Measurements from ENCODE around the gene PLCXD1. TPM values are rescaled to one million over a fixed set of nuclear protein-coding genes. Genes with fewer than 3 reads are reported as not detected.
A peak's percentile ranks its signal among the peaks of the same experiment; 100 is the strongest.
"Not testable (repeated sequence)": the region's sequence is repeated elsewhere in the genome, so short reads cannot be mapped to it uniquely, and the experiment has no call there.

Gene PLCXD1
- total and polyA plus RNA-seq, 7 experiments from 2014 or later = 3.2 to 51.1 (median 30.7) TPM

DNA sequence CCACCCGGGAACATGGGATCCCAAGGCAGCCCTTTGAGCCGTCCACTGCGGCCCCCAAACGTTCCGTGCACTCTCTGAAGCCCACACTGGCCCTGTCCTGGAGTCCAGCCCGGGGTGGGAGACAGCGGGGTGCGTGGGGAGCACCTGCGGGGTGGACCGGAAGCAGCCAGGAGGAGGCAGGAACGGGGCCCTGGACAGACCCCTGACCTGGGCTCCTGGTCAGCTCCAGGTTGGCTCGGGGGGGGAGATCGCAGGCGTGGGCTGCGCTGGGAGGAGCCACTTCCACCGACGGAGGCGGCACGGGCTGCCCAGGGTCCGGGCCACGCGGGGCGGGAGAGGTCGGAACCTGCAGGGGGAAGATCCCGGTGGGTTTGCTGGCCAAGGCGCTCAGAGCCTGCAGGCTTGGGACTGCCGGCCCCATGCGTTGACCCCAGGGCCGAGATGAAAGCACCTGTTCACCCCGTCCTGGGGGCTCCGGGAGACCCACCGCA, 5.7 kb upstream of the PLCXD1 start:
- peaks cover 0 to 8% of the 10 kb centered on the region in 2 donors for H3K4me1 ChIP-seq (ENCODE audit: control insufficient read depth in 2 of 2, insufficient read depth in 2 of 2, low read length in 2 of 2)
- H3K4me3 ChIP-seq (ENCODE audit: low read length) = peak overlapping the region; percentile 72
- Mint-ChIP-seq H3K4me1 (peaks cover 5 to 23% (median 14%) of the 10 kb centered on the region in 7 donors), H3K9me3 (no peaks in the 10 kb centered on the region), H3K36me3 (no peaks in the 10 kb centered on the region), H3K27me3 (peaks cover 0 to 7% (median 0%) of the 10 kb centered on the region in 5 donors), H3K27ac (peak overlapping the region in 2 of 9 donors; percentile 38 to 65), H3K4me3 (peak overlapping the region in 9 of 10 donors; percentile 50 to 90 (median 78))
- ATAC-seq (no peak), DNase-seq (peak in 2 of 9 donors; percentile 8 to 17)
- CTCF ChIA-PET = no interaction called here
- H3K36me3 ChIP-seq (ENCODE audit: control insufficient read depth in 2 of 3, insufficient read depth in 3 of 3, low read length in 3 of 3) = peaks cover 0 to 3% (median 0%) of the 10 kb centered on the region in 3 experiments
- peak overlapping the region; percentile 59 for H3K27ac ChIP-seq (ENCODE audit: low read depth, low read length)
- POLR2A ChIA-PET = no interaction called here
- H3K9me3 ChIP-seq (ENCODE audit: control insufficient read depth in 2 of 3, low read length in 3 of 3) = no peaks in the 10 kb centered on the region
- intact Hi-C loops (cut with micrococcal nuclease) = no loop called here
- H3K27me3 ChIP-seq (ENCODE audit: control insufficient read depth in 2 of 2, insufficient read depth in 2 of 2, low read length in 2 of 2) = no peaks in the 10 kb centered on the region

DNA sequence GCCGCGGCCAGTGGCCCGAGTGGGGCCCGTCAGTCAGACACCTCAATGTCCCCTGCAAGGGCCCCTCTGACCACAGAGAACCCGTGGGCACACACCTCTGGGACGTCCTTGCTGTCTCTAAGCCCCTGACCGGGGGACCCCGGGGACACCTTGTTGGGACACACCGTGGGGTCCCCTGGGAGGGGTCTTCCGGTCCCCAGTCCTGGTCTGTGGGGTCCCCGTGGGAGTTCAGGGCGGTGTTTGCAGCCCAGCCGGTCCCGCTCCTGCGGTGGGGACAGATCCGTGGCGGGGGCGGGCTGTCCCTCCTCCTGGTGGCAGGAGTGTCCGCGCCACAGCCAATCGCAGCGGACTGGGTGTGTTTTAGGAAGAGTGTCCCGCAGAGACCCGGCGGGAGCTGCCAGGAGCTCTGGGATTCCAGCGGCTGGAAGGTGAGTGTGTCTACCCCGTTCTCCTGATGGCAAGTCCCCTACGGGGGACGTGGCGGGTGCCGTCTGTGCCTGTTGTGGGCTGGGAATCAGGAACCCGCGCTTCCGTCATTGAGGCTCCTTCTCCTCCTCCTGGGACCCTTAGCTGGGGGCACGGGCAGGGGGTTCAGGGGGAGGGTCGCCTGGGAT, 5.1 kb upstream of the PLCXD1 start:
- ATAC-seq (peak; percentile 91), DNase-seq (peak in 8 of 9 donors; percentile 29 to 54 (median 34))
- H3K27me3 Mint-ChIP-seq = peaks cover 0 to 7% (median 0%) of the 10 kb centered on the region in 5 donors
- no peaks in the 10 kb centered on the region for H3K9me3 Mint-ChIP-seq
- peak overlapping the region; percentile 72 for H3K4me3 ChIP-seq (ENCODE audit: low read length)
- peak overlapping the region in 3 of 9 donors; percentile 33 to 63 (median 60) for H3K27ac Mint-ChIP-seq
- no peaks in the 10 kb centered on the region for H3K27me3 ChIP-seq (ENCODE audit: control insufficient read depth in 2 of 2, insufficient read depth in 2 of 2, low read length in 2 of 2)
- peaks cover 0 to 8% of the 10 kb centered on the region in 2 donors for H3K4me1 ChIP-seq (ENCODE audit: control insufficient read depth in 2 of 2, insufficient read depth in 2 of 2, low read length in 2 of 2)
- intact Hi-C loops (cut with micrococcal nuclease) = no loop called here
- peaks cover 5 to 24% (median 14%) of the 10 kb centered on the region in 7 donors for H3K4me1 Mint-ChIP-seq
- CTCF ChIA-PET = no interaction called here
- H3K9me3 ChIP-seq (ENCODE audit: control insufficient read depth in 2 of 3, low read length in 3 of 3) = no peaks in the 10 kb centered on the region
- POLR2A ChIA-PET = no interaction called here
- peak overlapping the region; percentile 59 for H3K27ac ChIP-seq (ENCODE audit: low read depth, low read length)
- H3K4me3 Mint-ChIP-seq = peak overlapping the region; percentile 75 to 87 (median 81)
- H3K36me3 ChIP-seq (ENCODE audit: control insufficient read depth in 2 of 3, insufficient read depth in 3 of 3, low read length in 3 of 3) = peaks cover 0 to 3% (median 0%) of the 10 kb centered on the region in 3 experiments
- H3K36me3 Mint-ChIP-seq = no peaks in the 10 kb centered on the region

DNA sequence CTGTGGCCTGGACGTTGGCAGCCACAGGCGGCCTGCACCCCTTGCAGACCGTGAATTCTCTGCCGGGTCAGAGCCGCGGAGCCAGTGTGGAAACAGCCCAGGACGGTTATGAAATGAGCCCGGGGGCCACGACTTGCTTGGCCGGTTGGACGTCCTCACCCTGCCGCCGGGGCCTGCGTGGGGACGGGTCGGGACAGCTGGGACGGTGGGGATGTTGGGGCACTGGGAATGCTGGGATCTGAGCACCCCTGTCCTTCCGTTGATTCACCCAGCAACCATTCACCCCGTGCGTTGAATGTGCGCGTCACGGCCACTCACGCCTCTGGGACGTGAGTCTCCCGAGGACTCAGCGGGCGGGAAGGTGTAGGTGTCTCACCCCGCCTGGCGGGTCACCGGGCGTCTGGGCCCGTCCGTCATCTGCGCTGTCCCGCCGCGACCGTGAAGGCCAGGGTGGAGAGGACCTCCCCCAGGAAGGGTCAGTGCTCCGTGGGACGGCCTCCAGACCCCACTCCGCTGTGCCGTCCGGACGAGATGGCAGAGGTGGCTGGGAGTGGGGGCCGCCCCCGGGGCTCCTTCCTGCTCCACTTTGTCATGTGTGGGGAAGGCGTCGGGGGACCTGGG, 4.5 kb upstream of the PLCXD1 start:
- intact Hi-C loops (cut with micrococcal nuclease) = no loop called here
- CTCF ChIA-PET = no interaction called here
- Histone ChIP-seq H3K4me3 (ENCODE audit: low read length) (peak overlapping the region; percentile 72), H3K27ac (ENCODE audit: low read depth, low read length) (peak overlapping the region; percentile 59), H3K36me3 (ENCODE audit: control insufficient read depth in 2 of 3, insufficient read depth in 3 of 3, low read length in 3 of 3) (peaks cover 0 to 3% (median 0%) of the 10 kb centered on the region in 3 experiments), H3K9me3 (ENCODE audit: control insufficient read depth in 2 of 3, low read length in 3 of 3) (no peaks in the 10 kb centered on the region), H3K4me1 (ENCODE audit: control insufficient read depth in 2 of 2, insufficient read depth in 2 of 2, low read length in 2 of 2) (peaks cover 0 to 8% of the 10 kb centered on the region in 2 donors), H3K27me3 (ENCODE audit: control insufficient read depth in 2 of 2, insufficient read depth in 2 of 2, low read length in 2 of 2) (no peaks in the 10 kb centered on the region)
- Mint-ChIP-seq H3K4me3 (peak overlapping the region; percentile 75 to 87 (median 81)), H3K4me1 (peaks cover 5 to 29% (median 19%) of the 10 kb centered on the region in 7 donors), H3K9me3 (no peaks in the 10 kb centered on the region), H3K36me3 (no peaks in the 10 kb centered on the region), H3K27ac (peak overlapping the region in 2 of 9 donors; percentile 60 to 63), H3K27me3 (peaks cover 0 to 7% (median 0%) of the 10 kb centered on the region in 5 donors)
- DNase-seq = peak in 2 of 9 donors; percentile 20 to 27
- POLR2A ChIA-PET = no interaction called here
- ATAC-seq = peak; percentile 51

DNA sequence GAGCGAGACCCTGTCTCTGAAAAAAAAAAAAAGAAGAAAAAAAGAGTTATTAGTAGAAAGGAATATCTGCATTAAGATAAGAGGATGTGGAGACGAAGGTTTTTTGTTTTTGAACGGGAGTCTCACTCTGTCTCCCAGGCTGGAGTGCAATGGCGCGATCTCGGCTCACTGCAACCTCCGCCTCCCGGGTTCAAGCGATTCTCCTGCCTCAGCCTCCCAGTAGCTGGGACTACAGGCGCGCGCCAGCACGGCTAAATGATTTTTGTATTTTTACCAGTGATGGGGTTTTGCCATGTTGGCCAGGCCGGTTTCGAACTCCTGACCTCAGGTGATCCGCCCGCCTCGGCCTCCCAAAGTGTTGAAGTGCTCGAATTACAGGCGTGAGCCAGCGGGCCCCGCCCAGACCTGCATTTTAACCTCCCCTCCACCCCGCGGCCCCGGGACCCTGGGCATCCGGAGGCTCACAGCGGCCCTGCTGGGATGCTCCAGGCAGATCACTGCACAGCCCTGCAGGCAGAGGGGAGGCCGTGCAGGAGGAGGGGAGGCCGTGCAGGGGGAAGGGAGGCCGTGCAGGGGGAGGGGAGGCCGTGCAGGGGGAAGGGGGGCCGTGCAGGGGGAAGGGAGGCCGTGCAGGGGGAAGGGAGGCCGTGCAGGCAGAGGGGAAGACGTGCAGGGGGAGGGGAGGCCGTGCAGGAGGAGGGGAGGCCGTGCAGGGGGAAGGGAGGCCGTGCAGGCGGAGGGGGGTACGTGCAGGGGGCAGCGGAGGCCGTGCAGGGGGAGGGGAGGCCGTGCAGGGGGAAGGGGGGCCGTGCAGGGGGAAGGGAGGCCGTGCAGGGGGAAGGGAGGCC, 1.2 kb upstream of the PLCXD1 start:
- ATAC-seq; H3K36me3 ChIP-seq (ENCODE audit: control insufficient read depth in 2 of 3, insufficient read depth in 3 of 3, low read length in 3 of 3); CTCF ChIA-PET; H3K9me3 Mint-ChIP-seq; POLR2A ChIA-PET; H3K36me3 Mint-ChIP-seq; H3K9me3 ChIP-seq (ENCODE audit: control insufficient read depth in 2 of 3, low read length in 3 of 3); intact Hi-C loops (cut with micrococcal nuclease); H3K4me3 ChIP-seq (ENCODE audit: low read length); H3K27me3 ChIP-seq (ENCODE audit: control insufficient read depth in 2 of 2, insufficient read depth in 2 of 2, low read length in 2 of 2); H3K27me3 Mint-ChIP-seq; H3K27ac ChIP-seq (ENCODE audit: low read depth, low read length): not testable (repeated sequence)
- H3K27ac Mint-ChIP-seq = peak overlapping the region in 4 of 9 donors; percentile 18 to 81 (median 71)
- H3K4me1 Mint-ChIP-seq = peaks cover 15 to 41% (median 24%) of the 10 kb centered on the region in 7 donors
- peak in 1 of 9 donors; percentile 3 for DNase-seq
- H3K4me1 ChIP-seq (ENCODE audit: control insufficient read depth in 2 of 2, insufficient read depth in 2 of 2, low read length in 2 of 2) = peaks cover 0 to 17% of the 10 kb centered on the region in 2 donors
- H3K4me3 Mint-ChIP-seq = peak overlapping the region in 8 of 10 donors; percentile 13 to 84 (median 68)

DNA sequence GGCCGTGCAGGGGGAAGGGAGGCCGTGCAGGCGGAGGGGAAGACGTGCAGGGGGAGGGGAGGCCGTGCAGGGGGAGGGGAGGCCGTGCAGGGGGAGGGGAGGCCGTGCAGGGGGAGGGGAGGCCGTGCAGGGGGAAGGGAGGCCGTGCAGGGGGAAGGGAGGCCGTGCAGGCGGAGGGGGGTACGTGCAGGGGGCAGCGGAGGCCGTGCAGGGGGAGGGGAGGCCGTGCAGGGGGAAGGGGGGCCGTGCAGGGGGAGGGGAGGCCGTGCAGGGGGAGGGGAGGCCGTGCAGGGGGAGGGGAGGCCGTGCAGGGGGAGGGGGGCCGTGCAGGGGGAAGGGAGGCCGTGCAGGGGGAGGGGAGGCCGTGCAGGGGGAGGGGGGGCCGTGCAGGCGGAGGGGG, 459 bp upstream of the PLCXD1 start:
- DNase-seq; H3K27ac ChIP-seq (ENCODE audit: low read depth, low read length); H3K9me3 ChIP-seq (ENCODE audit: control insufficient read depth in 2 of 3, low read length in 3 of 3); H3K4me3 ChIP-seq (ENCODE audit: low read length); H3K9me3 Mint-ChIP-seq; H3K27me3 ChIP-seq (ENCODE audit: control insufficient read depth in 2 of 2, insufficient read depth in 2 of 2, low read length in 2 of 2); intact Hi-C loops (cut with micrococcal nuclease); H3K27me3 Mint-ChIP-seq; H3K27ac Mint-ChIP-seq; POLR2A ChIA-PET; ATAC-seq; CTCF ChIA-PET: not testable (repeated sequence)
- H3K36me3 Mint-ChIP-seq = peaks cover 0 to 15% (median 4%) of the 10 kb centered on the region in 5 donors
- Histone ChIP-seq H3K36me3 (ENCODE audit: control insufficient read depth in 2 of 3, insufficient read depth in 3 of 3, low read length in 3 of 3) (peaks cover 0 to 11% (median 0%) of the 10 kb centered on the region in 3 experiments), H3K4me1 (ENCODE audit: control insufficient read depth in 2 of 2, insufficient read depth in 2 of 2, low read length in 2 of 2) (peaks cover 0 to 12% of the 10 kb centered on the region in 2 donors)
- H3K4me1 Mint-ChIP-seq = peaks cover 10 to 42% (median 29%) of the 10 kb centered on the region in 7 donors
- peak overlapping the region in 1 of 10 donors; percentile 81 for H3K4me3 Mint-ChIP-seq

DNA sequence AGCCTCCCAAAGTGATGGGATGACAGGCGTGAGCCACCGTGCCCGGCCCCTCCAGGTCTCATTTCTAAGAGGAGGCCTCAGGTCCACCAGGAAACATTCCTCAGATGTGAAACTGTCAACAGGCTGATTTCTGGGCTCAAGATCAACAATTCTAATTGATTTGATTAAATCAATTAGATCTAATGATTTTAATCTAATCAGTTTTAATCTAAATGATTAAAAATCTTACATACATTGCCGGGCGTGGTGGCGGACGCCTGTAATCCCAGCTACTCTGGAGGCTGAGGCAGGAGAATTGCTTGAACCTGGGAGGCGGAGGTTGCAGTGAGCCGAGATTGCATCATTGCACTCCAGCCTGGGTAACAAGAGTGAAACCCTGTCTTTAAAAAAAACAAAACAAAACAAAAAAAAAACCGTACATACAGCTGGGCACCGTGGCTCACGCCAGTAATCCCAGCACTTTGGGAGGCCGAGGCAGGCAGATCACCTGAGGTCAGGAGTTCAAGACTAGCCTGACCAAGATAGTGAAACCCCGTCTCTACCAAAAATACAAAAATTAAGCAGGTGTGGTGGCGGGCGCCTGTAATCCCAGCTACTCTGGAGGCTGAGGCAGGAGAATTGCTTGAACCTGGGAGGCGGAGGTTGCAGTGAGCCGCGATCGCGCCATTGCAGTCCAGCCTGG, 960 bp downstream of the PLCXD1 start:
- H3K27ac ChIP-seq (ENCODE audit: low read depth, low read length); H3K4me1 ChIP-seq (ENCODE audit: control insufficient read depth in 2 of 2, insufficient read depth in 2 of 2, low read length in 2 of 2); CTCF ChIA-PET: not testable (repeated sequence)

More for the DNA sequence above, 960 bp downstream of the PLCXD1 start:
- H3K27me3 Mint-ChIP-seq; H3K27me3 ChIP-seq (ENCODE audit: control insufficient read depth in 2 of 2, insufficient read depth in 2 of 2, low read length in 2 of 2); ATAC-seq; H3K36me3 ChIP-seq (ENCODE audit: control insufficient read depth in 2 of 3, insufficient read depth in 3 of 3, low read length in 3 of 3); POLR2A ChIA-PET; H3K9me3 ChIP-seq (ENCODE audit: control insufficient read depth in 2 of 3, low read length in 3 of 3); intact Hi-C loops (cut with micrococcal nuclease); H3K4me3 ChIP-seq (ENCODE audit: low read length); H3K9me3 Mint-ChIP-seq: not testable (repeated sequence)
- Mint-ChIP-seq H3K4me3 (peak overlapping the region in 8 of 10 donors; percentile 11 to 81 (median 58)), H3K36me3 (peaks cover 0 to 15% (median 6%) of the 10 kb centered on the region in 5 donors), H3K27ac (peak overlapping the region in 6 of 9 donors; percentile 42 to 85 (median 64)), H3K4me1 (peaks cover 19 to 49% (median 36%) of the 10 kb centered on the region in 7 donors)
- DNase-seq = peak in 1 of 9 donors; percentile 20

Data from naive thymus-derived CD4-positive, alpha-beta T cell (primary cell).